ENCODE data around the gene SRGAP3.

DNA sequence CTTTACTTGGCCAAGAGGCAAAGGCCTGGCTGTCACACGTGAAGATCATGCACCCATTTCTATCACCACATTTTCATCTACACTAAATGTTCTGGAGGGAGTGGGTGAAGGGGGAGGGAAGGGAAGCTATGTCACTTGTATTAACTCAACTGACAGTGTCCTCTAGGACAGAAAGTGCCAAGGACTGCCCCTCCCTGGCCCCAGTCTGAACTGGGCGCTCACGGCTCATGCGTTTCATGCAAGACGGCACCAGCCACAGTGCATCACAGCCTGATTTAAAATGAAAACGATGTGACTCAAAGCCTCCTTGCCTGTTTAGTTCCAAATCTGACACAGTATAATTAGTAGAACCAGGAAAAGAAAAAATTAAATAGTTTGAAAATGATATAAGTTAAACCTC lies 265.4 kb downstream of the SRGAP3 start:
- no peak for TF ChIP-seq ZFX (IDR thresholded peaks at IDR 0.05)
- TF ChIP-seq, protein P1, sequence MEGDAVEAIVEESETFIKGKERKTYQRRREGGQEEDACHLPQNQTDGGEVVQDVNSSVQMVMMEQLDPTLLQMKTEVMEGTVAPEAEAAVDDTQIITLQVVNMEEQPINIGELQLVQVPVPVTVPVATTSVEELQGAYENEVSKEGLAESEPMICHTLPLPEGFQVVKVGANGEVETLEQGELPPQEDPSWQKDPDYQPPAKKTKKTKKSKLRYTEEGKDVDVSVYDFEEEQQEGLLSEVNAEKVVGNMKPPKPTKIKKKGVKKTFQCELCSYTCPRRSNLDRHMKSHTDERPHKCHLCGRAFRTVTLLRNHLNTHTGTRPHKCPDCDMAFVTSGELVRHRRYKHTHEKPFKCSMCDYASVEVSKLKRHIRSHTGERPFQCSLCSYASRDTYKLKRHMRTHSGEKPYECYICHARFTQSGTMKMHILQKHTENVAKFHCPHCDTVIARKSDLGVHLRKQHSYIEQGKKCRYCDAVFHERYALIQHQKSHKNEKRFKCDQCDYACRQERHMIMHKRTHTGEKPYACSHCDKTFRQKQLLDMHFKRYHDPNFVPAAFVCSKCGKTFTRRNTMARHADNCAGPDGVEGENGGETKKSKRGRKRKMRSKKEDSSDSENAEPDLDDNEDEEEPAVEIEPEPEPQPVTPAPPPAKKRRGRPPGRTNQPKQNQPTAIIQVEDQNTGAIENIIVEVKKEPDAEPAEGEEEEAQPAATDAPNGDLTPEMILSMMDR (conservative IDR thresholded peaks at IDR 0.05) = no peak

All from C4-2B (cell line).